Measurements from ENCODE around the gene IL10RA.

Gene IL10RA

GRCh38 chr11:118033443-118033842 lies 47.2 kb downstream of the IL10RA start:
- no peak for DNase-seq (ENCODE audit: low read depth)
- no peak overlapping the region for H3K4me3 ChIP-seq (replicated peaks; ENCODE audit: low read depth, low read length)
- TF ChIP-seq CTCF (IDR thresholded peaks at IDR 0.05; ENCODE audit: low read length, missing control alignments): no peak

GRCh38 chr11:118042141-118042540 lies 55.9 kb downstream of the IL10RA start:
- no peak for TF ChIP-seq CTCF (IDR thresholded peaks at IDR 0.05; ENCODE audit: low read length, missing control alignments)
- H3K4me3 ChIP-seq (replicated peaks; ENCODE audit: low read depth, low read length): no peak overlapping the region
- DNase-seq (ENCODE audit: low read depth): no peak

- no peak overlapping the region for H3K4me3 ChIP-seq (replicated peaks; ENCODE audit: low read depth, low read length)
- DNase-seq (ENCODE audit: low read depth): no peak
- no peak for TF ChIP-seq CTCF (IDR thresholded peaks at IDR 0.05; ENCODE audit: low read length, missing control alignments)
Observed at GRCh38 chr11:118042796-118043195, 56.6 kb downstream of the IL10RA start.

GRCh38 chr11:118045191-118045590 lies 59.0 kb downstream of the IL10RA start:
- no peak for TF ChIP-seq CTCF (IDR thresholded peaks at IDR 0.05; ENCODE audit: low read length, missing control alignments)
- no peak for DNase-seq (ENCODE audit: low read depth)
- no peak overlapping the region for H3K4me3 ChIP-seq (replicated peaks; ENCODE audit: low read depth, low read length)

- no peak overlapping the region for H3K4me3 ChIP-seq (replicated peaks; ENCODE audit: low read depth, low read length)
- no peak for TF ChIP-seq CTCF (IDR thresholded peaks at IDR 0.05; ENCODE audit: low read length, missing control alignments)
- DNase-seq (ENCODE audit: low read depth): no peak
Observed at GRCh38 chr11:118046051-118046963, 60.1 kb downstream of the IL10RA start.

- H3K4me3 ChIP-seq (replicated peaks; ENCODE audit: low read depth, low read length): no peak overlapping the region
- TF ChIP-seq CTCF (IDR thresholded peaks at IDR 0.05; ENCODE audit: low read length, missing control alignments): no peak
- DNase-seq (ENCODE audit: low read depth): no peak
Observed at GRCh38 chr11:118046964-118047700, 60.9 kb downstream of the IL10RA start.

Data from fibroblast of pulmonary artery (primary cell).